Measurements from ENCODE around the gene GULP1.
"Not testable (repeated sequence)": the region's sequence is repeated elsewhere in the genome, so short reads cannot be mapped to it uniquely, and the experiment has no call there.

GULP1 gene

GRCh38 chr2:188569431-188570165 is 277.9 kb downstream of the GULP1 start:
- DNase-seq: no peak

DNA sequence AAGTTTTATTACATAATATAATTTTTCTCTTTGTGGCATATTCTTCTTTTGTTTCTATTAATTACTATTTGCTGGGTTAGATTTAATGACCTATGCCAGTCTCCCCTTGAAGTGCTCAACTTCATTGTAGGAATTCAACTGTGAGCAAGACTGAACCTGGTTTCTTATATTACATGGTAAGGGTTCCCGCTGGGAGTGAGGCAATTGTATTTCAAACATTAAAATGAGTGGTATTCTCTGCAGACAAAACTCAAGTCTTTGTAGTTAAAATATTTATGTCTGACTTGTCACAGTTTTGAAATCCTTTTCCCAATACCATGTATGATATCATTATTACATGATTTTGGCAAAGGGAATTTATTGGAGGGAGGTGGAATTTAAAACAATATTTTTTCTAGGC is 278.7 kb downstream of the GULP1 start:
- DNase-seq: no peak

GRCh38 chr2:188571543-188572303 is 280.0 kb downstream of the GULP1 start:
- DNase-seq: no peak

DNA sequence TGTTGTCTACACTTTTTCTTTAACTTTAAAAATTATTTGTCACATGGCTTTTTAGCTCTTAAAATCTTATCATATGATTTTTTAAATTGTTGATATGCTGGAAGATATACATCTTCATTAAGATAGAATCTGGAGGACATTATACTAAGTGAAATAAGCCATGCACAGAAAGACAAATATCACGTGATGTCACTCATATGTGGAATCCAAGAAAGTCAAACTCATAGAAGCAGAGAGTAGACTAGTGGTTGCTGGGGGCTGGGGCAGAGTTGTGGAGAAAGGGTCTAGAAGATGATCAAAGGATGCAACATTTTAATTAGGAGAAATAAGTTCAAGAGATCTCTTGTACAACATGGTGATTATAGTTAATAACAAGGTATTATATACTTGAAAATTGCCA is 280.9 kb downstream of the GULP1 start:
- no peak for DNase-seq

DNA sequence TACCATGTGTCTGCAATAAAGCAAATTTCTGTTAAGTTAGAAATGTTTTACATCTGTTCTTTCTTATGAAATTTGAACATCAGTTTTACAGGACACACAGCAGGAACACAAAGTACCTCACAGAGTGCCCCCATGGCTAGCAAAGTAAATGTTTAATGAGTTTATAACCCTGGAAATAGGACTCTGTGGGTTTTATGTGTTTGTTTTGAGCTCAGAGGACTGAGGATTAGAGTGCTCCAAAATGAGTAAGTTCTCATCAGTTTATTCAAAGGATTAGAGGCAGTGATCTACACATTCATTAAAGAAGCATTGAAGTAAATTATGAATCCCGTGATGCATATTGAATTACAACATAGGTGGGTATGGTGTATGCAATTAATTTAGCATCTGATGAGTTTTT is 281.8 kb downstream of the GULP1 start:
- no peak for DNase-seq

- DNase-seq: no peak
These were observed 284.3 kb downstream of the GULP1 start for GRCh38 chr2:188576006-188576405.

DNA sequence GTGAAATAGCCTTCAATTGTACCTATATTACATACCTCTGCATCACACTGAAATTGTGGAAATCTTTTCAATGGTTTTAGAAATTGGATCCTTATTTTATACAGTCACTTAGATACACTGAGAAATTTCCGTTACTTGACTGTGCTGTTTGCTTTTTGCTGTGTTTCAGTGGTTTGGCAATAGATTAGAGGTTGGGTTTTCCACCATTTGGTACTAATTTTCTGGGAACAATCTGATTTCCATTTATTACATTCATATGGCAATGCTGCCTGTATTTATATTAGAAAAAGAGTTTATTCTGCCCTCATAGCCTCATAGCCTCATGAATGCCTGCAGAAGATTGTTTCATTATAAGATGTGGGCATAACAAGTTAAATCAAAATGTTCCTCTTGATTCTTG is 285.0 kb downstream of the GULP1 start:
- no peak for DNase-seq

GRCh38 chr2:188577231-188577630 is 285.6 kb downstream of the GULP1 start:
- DNase-seq: no peak

DNA sequence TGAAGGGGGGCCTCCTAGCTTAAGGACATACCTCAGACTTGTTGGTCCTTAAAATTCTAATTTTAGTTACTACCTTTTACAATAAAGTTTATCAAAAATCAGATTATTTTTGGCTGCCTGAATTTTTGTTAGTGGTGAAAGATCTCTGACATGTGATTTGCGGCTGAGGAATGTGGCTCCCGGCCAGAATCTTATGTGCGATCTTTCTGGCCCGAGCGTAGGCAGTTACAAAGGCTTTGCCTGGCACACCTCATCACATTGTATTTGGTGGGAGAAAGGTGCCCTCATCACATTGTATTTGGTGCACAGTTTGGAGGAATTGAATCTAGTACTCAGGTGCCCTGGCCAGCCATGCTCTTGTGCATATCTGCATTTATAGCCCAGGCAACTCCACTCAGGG is 289.1 kb downstream of the GULP1 start:
- DNase-seq: no peak

DNA sequence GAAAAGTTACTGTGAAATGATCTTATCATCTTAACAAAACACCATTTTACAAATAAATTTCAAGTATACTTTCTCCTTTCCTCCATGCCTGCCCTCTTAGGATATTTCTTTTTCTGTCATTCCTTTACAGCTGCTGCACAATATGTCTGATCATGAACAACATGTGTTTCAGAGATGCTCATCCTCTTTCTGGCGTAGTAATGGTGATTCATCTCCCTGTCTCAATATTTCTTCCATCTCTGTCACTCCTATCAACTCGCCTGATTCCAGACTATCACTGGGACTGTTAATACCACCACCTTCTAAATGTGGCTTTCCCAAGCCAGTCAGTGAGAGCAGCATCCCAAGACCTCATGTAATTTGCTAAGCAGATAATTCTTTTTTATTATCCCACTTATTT is 290.5 kb downstream of the GULP1 start:
- DNase-seq: no peak

DNA sequence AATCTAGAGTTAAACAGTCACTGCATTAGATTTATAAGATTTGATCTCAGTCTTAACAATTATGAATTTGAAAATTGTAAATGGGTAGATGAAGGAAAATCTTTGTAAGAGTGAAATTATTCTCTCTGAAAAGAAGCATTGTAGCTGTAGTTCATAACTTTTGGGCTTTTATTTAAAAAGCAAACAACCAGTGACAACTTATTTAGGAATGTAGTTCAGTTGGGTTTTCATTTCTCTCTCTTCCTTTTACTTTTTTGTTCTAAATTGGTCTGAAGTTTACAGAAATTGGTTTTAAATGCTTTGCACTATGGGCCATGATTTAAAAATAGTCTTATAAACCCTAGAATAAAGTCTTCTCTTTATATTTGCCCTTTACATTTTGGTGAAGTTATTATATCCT is 296.6 kb downstream of the GULP1 start:
- DNase-seq: no peak

GRCh38 chr2:188596054-188596453 is 304.4 kb downstream of the GULP1 start:
- DNase-seq: no peak

- DNase-seq: no peak
These were observed 306.9 kb downstream of the GULP1 start for GRCh38 chr2:188598551-188598950.

GRCh38 chr2:188599140-188599539 is 307.5 kb downstream of the GULP1 start:
- no peak for DNase-seq

- no peak for DNase-seq
These were observed 309.0 kb downstream of the GULP1 start for GRCh38 chr2:188600536-188601210.

DNA sequence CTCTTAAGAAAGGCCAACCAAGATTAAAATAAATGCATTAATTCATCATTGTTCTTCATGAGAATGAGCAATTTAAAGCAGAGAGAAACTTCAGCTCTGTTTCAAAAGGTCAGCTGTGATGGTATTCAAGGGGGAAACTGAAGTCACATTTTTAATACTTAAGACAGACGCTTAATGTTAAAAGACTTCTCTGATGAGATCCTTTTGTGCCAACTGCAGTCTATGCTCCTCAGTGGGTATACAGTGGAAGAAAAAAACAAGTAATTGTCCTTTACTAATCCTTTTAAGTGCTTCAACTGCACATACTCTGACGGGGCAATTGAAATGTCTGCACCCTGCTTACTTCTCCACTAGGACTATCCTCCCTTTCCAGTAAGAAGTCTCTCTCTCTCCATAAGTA is 309.7 kb downstream of the GULP1 start:
- no peak for DNase-seq

GRCh38 chr2:188601927-188602326 is 310.3 kb downstream of the GULP1 start:
- no peak for DNase-seq

- no peak for DNase-seq
These were observed 312.9 kb downstream of the GULP1 start for GRCh38 chr2:188604579-188604978.

DNA sequence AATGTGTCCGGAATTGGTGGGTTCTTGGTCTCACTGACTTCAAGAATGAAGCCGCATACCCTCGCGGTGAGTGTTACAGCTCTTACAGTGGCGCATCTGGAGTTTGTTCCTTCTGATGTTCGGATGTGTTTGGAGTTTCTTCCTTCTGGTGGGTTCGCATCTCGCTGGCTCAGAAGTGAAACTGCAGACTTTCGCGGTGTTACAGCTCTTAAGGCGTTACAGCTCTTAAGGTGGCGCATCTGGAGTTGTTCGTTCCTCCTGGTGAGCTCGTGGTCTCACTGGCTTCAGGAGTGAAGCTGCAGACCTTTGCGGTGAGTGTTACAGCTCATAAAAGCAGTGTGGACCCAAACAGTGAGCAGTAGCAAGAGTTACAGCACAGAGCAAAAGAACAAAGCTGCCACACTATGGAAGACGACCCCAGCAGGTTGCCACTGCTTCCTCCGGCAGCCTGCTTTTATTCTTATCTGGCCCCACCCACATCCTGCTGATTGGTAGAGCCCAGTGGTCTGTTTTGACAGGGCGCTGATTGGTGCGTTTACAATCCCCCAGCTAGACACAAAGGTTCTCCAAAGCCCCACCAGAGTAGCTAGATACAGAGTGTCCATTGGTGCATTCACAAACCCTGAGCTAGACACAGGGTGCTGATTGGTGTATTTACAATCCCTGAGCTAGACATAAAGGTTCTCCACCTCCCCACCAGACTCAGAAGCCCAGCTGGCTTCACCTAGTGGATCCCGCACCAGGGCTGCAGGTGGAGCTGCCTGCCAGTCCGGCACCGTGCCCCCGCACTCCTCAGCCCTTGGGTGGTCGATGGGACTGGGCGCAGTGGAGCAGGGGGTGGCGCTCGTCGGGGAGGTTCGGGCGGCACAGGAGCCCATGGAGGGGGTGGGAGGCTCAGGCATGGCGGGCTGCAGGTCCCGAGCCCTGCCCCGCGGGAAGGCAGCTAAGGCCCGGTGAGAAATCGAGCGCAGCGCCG is 314.2 kb downstream of the GULP1 start:
- DNase-seq: not testable (repeated sequence)

GRCh38 chr2:188606596-188606995 is 314.9 kb downstream of the GULP1 start:
- DNase-seq: not testable (repeated sequence)

- no peak for DNase-seq
These were observed 315.8 kb downstream of the GULP1 start for GRCh38 chr2:188607501-188607900.

GRCh38 chr2:188609321-188610049 is 317.8 kb downstream of the GULP1 start:
- DNase-seq: no peak
